Astrocyte (in vitro differentiated cells and primary cell): Measurements from ENCODE around the gene EGF. TPM values are rescaled to one million over a fixed set of nuclear protein-coding genes. Genes with fewer than 3 reads are reported as not detected.
"Not testable (repeated sequence)": the region's sequence is repeated elsewhere in the genome, so short reads cannot be mapped to it uniquely, and the experiment has no call there.

Experiments used
- DNase-seq: peaks from one replicate; pipeline ENCODE4 v3.0.0-alpha.2; 2010; ENCODE audit warnings: low read depth
- FAIRE-seq: peaks from 2 replicates; lab custom pipeline; 2011; peaks lifted over from hg19 to GRCh38; lab: Jason Lieb, UNC
- H2AFZ ChIP-seq: 2 replicates; pipeline ENCODE4 v1.6.0; 2012; ENCODE audit warnings: low read depth, low read length, inconsistent platforms
- H3K27ac ChIP-seq: 2 replicates; pipeline ENCODE4 v1.5.1; 2011; ENCODE audit warnings: low read depth, low read length, inconsistent platforms
- H3K27me3 ChIP-seq: 2 replicates; pipeline ENCODE4 v1.6.0; 2011; ENCODE audit warnings: low read length, inconsistent platforms; ENCODE audit not compliant: insufficient read depth
- H3K36me3 ChIP-seq: 2 replicates; pipeline ENCODE4 v1.5.1; 2011; ENCODE audit warnings: low read length, inconsistent platforms; ENCODE audit not compliant: insufficient read depth
- H3K4me1 ChIP-seq: 2 replicates; pipeline ENCODE4 v1.5.1; 2011; ENCODE audit warnings: low read length, inconsistent platforms; ENCODE audit not compliant: insufficient read depth
- H3K4me2 ChIP-seq: 2 replicates; pipeline ENCODE4 v1.6.0; 2012; ENCODE audit warnings: low read length, inconsistent platforms
- H3K4me3 ChIP-seq: 2 replicates; pipeline ENCODE4 v1.5.1; 2011; ENCODE audit warnings: low read depth, mild to moderate bottlenecking, low read length, inconsistent platforms; ENCODE audit not compliant: insufficient read depth
- H3K79me2 ChIP-seq: 2 replicates; pipeline ENCODE4 v1.6.0; 2012; ENCODE audit warnings: mild to moderate bottlenecking, low read length, inconsistent platforms; ENCODE audit not compliant: insufficient read depth
- H3K9ac ChIP-seq: 2 replicates; pipeline ENCODE4 v1.6.0; 2012; ENCODE audit warnings: mild to moderate bottlenecking, low read length, inconsistent platforms
- H3K9me3 ChIP-seq: 2 replicates; pipeline ENCODE4 v1.5.1; 2012; ENCODE audit warnings: low read depth, mild to moderate bottlenecking, low read length, inconsistent platforms; ENCODE audit not compliant: insufficient read depth
- H4K20me1 ChIP-seq: 2 replicates; pipeline ENCODE4 v1.6.0; 2012; ENCODE audit warnings: low read length, inconsistent platforms; ENCODE audit not compliant: insufficient read depth
- H3K27ac Mint-ChIP-seq: one replicate; pipeline ENCODE4 v1.8.0; 2021; ENCODE audit warnings: mild to moderate bottlenecking, mixed read lengths; ENCODE audit not compliant: unreplicated experiment
- H3K27me3 Mint-ChIP-seq: one replicate; pipeline ENCODE4 v1.8.0; 2021; ENCODE audit warnings: low read depth, mixed read lengths; ENCODE audit not compliant: unreplicated experiment
- H3K36me3 Mint-ChIP-seq: one replicate; pipeline ENCODE4 v1.8.0; 2021; ENCODE audit warnings: low read depth, mixed read lengths; ENCODE audit not compliant: unreplicated experiment
- H3K4me1 Mint-ChIP-seq: one replicate; pipeline ENCODE4 v1.8.0; 2021; ENCODE audit warnings: low read depth, mixed read lengths; ENCODE audit not compliant: unreplicated experiment
- H3K4me3 Mint-ChIP-seq: one replicate; pipeline ENCODE4 v1.8.0; 2021; ENCODE audit warnings: mild to moderate bottlenecking, moderate library complexity, mixed read lengths; ENCODE audit not compliant: unreplicated experiment
- H3K9me3 Mint-ChIP-seq: one replicate; pipeline ENCODE4 v1.8.0; 2021; ENCODE audit warnings: mild to moderate bottlenecking, mixed read lengths; ENCODE audit not compliant: unreplicated experiment
- EZH2 ChIP-seq: IDR thresholded peaks from 2 replicates; pipeline ENCODE4 v1.6.1; 2012; ENCODE audit warnings: mild to moderate bottlenecking, low read length, inconsistent platforms; ENCODE audit not compliant: insufficient read depth
- total RNA-seq: library from RNA; stranded (reverse); gene quantifications from 2 replicates; pipeline ENCODE4 v1.2.1, GENCODE V29; 2021
- TF ChIP-seq, protein P1 (sequence below): IDR thresholded peaks from 2 replicates; pipeline ENCODE4 v1.5.1; 2011; ENCODE audit warnings: low read depth, mild to moderate bottlenecking, inconsistent platforms, low read length, moderate library complexity; ENCODE audit not compliant: insufficient read depth

Gene EGF
- total RNA-seq, 1 donor from 2014 or later = 22.9 TPM

DNA sequence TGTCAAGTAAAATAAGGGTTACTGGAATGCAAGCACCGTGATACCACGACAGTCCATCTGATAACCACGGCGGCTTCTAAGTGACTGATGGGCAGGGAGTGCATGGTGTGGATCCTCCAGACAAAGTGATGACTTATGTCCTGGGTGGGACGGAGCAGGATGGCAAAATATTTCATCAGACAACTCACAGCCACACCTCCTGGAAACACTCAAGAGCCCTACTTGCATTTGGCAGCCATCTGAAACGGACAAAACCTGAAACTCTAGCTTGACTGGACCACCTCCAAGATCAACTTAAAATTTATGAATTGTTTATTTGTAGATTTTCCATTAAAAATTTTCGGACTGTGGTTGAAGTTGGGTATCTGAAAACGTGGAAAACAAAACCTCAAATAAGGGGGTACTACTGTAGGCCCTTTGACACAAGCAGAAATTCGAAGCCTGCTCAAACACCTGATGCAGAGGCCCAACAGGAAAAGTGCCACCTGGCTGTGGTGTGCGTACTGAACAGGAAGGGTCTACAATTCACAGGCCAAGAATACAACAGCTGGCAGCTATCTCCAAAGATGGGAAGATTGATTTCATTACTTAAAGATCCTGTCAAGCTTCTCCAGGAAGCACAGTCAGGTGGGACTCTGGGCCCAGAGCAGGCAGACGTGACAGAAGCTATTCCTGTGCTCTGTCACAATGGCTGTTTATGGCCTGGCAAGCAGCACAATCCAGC lies 38.7 kb upstream of the EGF start:
- H3K4me3 Mint-ChIP-seq = no peak overlapping the region
- H3K27ac Mint-ChIP-seq = peak overlapping the region; percentile 23
- H3K27ac ChIP-seq = no peak overlapping the region
- no peaks in the 10 kb centered on the region for H3K4me1 Mint-ChIP-seq
- no peaks in the 10 kb centered on the region for H4K20me1 ChIP-seq
- H3K4me1 ChIP-seq = no peaks in the 10 kb centered on the region
- no peak overlapping the region for H3K4me2 ChIP-seq
- H2AFZ ChIP-seq = no peak overlapping the region
- H3K36me3 Mint-ChIP-seq = peaks cover 5% of the 10 kb centered on the region
- H3K36me3 ChIP-seq = no peaks in the 10 kb centered on the region
- no peaks in the 10 kb centered on the region for H3K9me3 ChIP-seq
- DNase-seq = peak; percentile 3
- no peaks in the 10 kb centered on the region for H3K27me3 ChIP-seq
- no peaks in the 10 kb centered on the region for H3K79me2 ChIP-seq
- FAIRE-seq = no peak
- H3K27me3 Mint-ChIP-seq = peaks cover 8% of the 10 kb centered on the region
- H3K9ac ChIP-seq = no peak overlapping the region
- no peak overlapping the region for H3K4me3 ChIP-seq
- no peak for TF ChIP-seq EZH2
- TF ChIP-seq, protein P1, sequence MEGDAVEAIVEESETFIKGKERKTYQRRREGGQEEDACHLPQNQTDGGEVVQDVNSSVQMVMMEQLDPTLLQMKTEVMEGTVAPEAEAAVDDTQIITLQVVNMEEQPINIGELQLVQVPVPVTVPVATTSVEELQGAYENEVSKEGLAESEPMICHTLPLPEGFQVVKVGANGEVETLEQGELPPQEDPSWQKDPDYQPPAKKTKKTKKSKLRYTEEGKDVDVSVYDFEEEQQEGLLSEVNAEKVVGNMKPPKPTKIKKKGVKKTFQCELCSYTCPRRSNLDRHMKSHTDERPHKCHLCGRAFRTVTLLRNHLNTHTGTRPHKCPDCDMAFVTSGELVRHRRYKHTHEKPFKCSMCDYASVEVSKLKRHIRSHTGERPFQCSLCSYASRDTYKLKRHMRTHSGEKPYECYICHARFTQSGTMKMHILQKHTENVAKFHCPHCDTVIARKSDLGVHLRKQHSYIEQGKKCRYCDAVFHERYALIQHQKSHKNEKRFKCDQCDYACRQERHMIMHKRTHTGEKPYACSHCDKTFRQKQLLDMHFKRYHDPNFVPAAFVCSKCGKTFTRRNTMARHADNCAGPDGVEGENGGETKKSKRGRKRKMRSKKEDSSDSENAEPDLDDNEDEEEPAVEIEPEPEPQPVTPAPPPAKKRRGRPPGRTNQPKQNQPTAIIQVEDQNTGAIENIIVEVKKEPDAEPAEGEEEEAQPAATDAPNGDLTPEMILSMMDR = no peak
- no peaks in the 10 kb centered on the region for H3K9me3 Mint-ChIP-seq

DNA sequence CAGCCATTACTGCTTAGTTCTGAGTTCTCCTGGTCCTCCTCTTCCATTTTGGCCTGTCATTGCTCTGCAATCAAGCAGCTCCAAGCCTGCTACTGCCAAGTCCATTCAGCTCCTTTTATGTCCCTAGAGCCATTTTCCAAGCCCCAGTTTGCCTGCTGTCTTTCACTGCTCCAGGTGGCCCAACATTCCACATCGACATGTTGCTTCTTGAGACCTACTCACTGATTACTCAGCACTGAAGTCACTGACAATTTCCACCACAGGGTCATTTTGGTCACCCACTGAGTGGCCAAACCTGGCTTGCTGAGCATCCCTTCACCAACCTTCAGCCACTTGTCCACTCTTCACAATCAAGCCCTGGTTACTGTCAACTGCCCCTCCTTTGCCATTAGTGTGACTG lies 37.6 kb upstream of the EGF start:
- no peak overlapping the region for H2AFZ ChIP-seq
- Mint-ChIP-seq H3K36me3 (peaks cover under 1% of the 10 kb centered on the region), H3K9me3 (no peaks in the 10 kb centered on the region), H3K27me3 (peaks cover 3% of the 10 kb centered on the region), H3K4me1 (no peaks in the 10 kb centered on the region), H3K4me3 (no peak overlapping the region), H3K27ac (no peak overlapping the region)
- H3K4me2 ChIP-seq = no peak overlapping the region
- FAIRE-seq = no peak
- H3K4me3 ChIP-seq = no peak overlapping the region
- TF ChIP-seq, protein P1 = no peak
- TF ChIP-seq EZH2 = no peak
- no peaks in the 10 kb centered on the region for H3K9me3 ChIP-seq
- no peak for DNase-seq
- H3K36me3 ChIP-seq = no peaks in the 10 kb centered on the region
- H3K27ac ChIP-seq = no peak overlapping the region
- no peak overlapping the region for H3K9ac ChIP-seq
- H4K20me1 ChIP-seq = no peaks in the 10 kb centered on the region
- no peaks in the 10 kb centered on the region for H3K79me2 ChIP-seq
- no peaks in the 10 kb centered on the region for H3K4me1 ChIP-seq
- H3K27me3 ChIP-seq = no peaks in the 10 kb centered on the region

DNA sequence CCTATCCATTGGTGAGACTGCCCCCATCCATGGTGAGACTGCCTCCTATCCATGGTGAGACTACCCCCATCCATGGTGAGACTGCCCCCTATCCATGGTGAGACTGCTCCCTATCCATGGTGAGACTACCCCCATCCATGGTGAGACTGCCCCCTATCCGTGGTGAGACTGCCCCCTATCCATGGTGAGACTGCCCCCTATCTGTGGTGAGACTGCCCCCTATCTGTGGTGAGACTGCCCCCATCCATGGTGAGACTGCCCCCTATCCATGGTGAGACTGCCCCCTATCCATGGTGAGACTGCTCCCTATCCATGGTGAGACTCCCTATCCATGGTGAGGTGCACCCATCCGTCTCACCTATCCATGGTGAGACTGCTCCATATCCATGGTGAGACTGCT lies 37.1 kb upstream of the EGF start:
- not testable (repeated sequence) for H2AFZ ChIP-seq, H3K27ac Mint-ChIP-seq, H3K4me1 ChIP-seq, H3K4me1 Mint-ChIP-seq, H3K4me3 Mint-ChIP-seq, H3K27ac ChIP-seq, H3K9ac ChIP-seq, H3K9me3 ChIP-seq, H3K27me3 ChIP-seq, H3K27me3 Mint-ChIP-seq, H3K36me3 ChIP-seq, FAIRE-seq, H3K79me2 ChIP-seq, H3K4me2 ChIP-seq, DNase-seq, H4K20me1 ChIP-seq, H3K36me3 Mint-ChIP-seq, H3K9me3 Mint-ChIP-seq, H3K4me3 ChIP-seq
